Activated gamma-delta T cell (primary cell): ENCODE data around the gene ARHGAP33.

Experiments used
- DNase-seq: peaks from one replicate; lab custom pipeline; 2025; lab: John Stamatoyannopoulos, UW

Gene ARHGAP33

DNA sequence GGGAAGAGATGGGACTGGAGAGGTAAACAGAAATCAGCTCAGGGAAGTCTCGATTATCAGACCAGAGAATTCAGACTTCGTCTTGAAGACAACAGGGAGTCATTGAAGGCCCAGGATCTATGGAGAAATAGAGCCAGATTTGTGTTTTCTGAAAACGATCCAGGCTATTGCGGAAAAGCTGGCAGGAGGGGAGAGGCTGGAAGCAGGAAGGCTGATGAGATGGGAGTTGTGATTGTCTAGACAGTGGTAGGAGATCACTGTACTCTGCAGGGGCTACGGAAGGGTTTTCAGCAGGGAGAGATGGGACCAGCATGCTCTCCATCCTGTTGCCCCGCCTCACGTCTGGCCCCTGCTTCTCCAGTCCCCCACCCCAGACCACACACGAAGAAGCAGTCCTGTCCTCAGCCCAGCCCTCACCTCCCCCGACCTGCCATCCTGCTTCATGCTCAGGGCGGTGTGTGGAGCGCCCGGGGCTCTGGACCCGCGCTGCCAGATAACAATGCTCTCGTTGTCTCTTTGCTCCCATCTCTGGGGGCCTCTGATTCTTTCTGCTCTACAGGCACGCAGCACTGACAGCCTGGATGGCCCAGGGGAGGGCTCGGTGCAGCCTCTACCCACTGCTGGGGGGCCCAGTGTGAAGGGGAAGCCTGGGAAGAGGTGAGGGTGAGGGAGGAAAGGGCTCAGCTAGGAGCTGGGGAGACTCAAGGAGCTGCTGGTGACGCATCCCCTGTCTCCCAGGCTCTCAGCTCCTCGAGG lies 1.9 kb downstream of the ARHGAP33 start:
- DNase-seq: no peak

DNA sequence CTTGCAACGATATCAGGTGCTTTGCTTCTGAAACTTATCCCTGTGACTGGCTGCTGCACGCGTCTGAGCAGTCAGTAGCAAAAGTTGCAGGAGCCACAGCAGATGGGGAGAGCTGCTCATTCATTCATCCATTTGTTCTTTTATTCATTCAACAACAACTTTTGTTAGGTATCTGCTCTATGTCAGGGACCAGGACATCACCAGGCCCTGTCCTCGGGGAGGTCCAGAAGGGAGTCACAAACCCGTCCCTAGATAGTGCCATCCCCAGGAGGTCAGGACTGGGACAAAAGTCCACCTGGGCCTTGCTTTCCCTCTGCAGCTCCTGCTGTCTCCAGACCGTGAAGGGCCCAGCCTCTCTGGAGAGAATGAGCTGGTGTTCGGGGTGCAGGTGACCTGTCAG lies 2.6 kb downstream of the ARHGAP33 start:
- no peak for DNase-seq

DNA sequence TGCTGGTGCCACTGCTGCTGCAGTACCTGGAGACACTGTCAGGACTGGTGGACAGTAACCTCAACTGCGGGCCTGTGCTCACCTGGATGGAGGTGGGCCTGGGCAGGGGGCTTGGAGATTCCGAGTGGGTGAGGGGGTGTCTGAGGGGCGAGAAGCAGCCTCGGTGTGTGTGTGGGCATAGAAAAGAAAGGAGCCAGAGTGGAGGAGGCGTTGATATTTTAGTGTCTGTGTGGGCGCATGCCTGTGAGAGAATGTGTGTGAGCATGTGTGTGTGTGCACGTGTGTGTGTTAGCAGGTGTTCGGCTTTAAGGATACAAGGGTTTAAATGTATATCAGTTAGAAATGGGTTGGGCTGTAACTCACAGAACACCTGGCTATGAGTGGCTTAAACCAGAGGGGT lies 3.7 kb downstream of the ARHGAP33 start:
- no peak for DNase-seq

- no peak for DNase-seq
These were observed 4.7 kb downstream of the ARHGAP33 start for GRCh38 chr19:35780058-35780457.

DNA sequence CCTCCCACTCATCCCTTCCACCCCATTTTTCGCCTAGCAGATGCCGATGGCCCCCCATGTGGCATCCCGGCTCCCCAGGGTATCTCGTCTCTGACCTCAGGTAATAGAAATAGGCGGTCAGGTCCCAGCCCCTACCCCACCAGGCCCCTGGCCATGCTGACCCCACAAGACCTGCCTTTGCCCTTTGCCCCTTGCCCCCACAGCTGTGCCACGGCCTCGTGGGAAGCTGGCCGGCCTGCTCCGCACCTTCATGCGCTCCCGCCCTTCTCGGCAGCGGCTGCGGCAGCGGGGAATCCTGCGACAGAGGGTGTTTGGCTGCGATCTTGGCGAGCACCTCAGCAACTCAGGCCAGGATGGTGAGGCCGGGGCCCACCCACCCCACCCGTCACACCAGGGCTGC lies 5.4 kb downstream of the ARHGAP33 start:
- no peak for DNase-seq

DNA sequence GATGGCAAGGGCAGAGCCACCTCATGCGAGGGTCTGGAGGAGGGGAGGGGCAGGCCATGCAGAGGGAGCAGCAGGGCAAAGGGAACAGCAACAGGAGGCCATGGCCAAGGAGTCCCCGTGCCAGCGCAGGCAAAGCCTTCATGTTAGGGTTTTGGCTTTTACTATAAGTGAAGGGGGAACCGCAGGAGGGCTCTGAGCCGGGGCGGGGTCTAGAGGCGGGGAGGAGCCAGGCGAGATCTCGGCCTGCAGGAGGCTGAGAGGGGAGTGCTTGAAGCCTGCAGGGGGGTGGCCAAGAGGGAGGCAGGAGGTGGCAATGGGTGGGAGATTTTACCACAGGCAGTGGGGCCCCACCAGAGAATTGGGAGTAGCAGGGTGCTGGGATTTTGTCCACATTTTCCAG lies 6.3 kb downstream of the ARHGAP33 start:
- DNase-seq: no peak

DNA sequence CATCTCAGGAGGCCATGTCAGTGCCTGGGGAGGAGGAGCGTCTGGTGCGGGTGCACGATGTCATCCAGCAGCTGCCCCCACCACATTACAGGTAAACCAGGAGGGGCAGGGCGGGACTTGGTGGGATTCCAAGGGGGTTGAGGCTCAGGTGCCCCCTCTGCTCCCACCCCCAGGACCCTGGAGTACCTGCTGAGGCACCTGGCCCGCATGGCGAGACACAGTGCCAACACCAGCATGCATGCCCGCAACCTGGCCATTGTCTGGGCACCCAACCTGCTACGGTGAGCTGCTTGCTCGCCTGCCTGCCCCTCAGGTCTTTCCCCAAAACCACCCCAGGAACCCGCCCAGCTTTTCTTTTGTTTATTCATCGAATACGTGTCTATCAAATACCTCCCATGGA lies 7.2 kb downstream of the ARHGAP33 start:
- no peak for DNase-seq

GRCh38 chr19:35783469-35784434 lies 8.4 kb downstream of the ARHGAP33 start:
- no peak for DNase-seq

GRCh38 chr19:35784503-35785338 lies 9.4 kb downstream of the ARHGAP33 start:
- DNase-seq: no peak

- DNase-seq: no peak
These were observed 9.9 kb downstream of the ARHGAP33 start for GRCh38 chr19:35785339-35785627.

- no peak for DNase-seq
These were observed 11.2 kb downstream of the ARHGAP33 start for GRCh38 chr19:35786299-35787160.

DNA sequence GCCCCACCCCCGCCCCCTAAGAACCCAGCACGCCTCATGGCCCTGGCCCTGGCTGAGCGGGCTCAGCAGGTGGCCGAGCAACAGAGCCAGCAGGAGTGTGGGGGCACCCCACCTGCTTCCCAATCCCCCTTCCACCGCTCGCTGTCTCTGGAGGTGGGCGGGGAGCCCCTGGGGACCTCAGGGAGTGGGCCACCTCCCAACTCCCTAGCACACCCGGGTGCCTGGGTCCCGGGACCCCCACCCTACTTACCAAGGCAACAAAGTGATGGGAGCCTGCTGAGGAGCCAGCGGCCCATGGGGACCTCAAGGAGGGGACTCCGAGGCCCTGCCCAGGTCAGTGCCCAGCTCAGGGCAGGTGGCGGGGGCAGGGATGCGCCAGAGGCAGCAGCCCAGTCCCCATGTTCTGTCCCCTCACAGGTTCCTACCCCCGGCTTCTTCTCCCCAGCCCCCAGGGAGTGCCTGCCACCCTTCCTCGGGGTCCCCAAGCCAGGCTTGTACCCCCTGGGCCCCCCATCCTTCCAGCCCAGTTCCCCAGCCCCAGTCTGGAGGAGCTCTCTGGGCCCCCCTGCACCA lies 11.9 kb downstream of the ARHGAP33 start:
- no peak for DNase-seq

DNA sequence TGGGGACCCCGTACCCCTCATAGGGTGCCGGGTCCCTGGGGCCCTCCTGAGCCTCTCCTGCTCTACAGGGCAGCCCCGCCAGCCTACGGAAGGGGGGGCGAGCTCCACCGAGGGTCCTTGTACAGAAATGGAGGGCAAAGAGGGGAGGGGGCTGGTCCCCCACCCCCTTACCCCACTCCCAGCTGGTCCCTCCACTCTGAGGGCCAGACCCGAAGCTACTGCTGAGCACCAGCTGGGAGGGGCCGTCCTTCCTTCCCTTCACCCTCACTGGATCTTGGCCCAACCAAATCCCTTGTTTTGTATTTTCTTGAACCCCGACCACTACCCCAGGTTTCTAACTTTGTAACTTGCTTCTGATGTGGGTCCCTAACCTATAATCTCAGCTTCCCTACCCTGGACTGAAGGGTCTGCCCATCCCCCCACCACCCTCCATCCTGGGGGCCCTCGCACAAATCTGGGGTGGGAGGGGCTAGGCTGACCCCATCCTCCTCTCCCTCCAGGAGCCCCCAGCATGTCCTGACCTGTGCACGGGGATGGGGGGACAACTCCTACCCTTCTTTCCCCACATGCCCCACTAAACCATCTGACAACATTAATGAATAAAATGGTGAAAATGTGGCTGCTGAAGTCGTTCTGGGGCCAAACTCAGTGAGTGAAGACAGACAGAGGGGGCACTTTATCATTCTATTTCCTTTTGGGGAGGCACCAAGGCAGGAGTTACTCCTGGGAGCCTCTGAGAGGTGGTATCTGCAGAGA lies 13.0 kb downstream of the ARHGAP33 start:
- no peak for DNase-seq

- no peak for DNase-seq
These were observed 14.0 kb downstream of the ARHGAP33 start for GRCh38 chr19:35789195-35789977.

- no peak for DNase-seq
These were observed 14.9 kb downstream of the ARHGAP33 start for GRCh38 chr19:35789978-35790944.

GRCh38 chr19:35790981-35791813 lies 15.8 kb downstream of the ARHGAP33 start:
- DNase-seq: no peak

DNA sequence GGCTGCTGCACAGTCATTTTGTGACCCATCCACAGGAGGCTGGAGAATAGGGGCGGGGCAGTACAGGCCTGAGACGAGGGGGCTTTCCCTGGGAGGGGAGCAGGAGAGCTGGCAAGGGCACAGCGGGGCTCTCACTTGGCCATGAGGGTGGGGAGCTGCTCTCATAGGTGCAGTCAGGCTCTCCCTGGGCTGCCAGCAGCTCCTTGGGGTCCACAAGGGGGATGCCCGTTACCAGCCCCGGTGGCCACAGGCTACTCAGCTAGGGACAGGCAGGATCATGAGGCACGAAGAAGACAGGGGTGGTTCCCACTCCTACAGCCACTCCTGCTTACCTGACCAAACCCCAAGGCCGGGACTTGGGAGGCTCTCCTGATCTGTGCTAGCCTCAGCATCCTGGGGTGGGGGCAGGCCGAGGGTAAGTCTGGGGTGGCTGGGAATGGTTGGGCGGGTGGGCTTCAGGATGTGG lies 16.5 kb downstream of the ARHGAP33 start:
- no peak for DNase-seq
